OCI-LY3 (cell line): ENCODE data around the gene PAK5.

Source experiments
- EZH2phosphoT487 ChIP-seq: fragments of 200-600 bp; shearing (Covaris generic); IDR thresholded peaks from 2 replicates; pipeline ENCODE4 v1.6.1; 2018; ENCODE audit warnings: antibody characterized with exemption, mixed run types, low read depth
- TF ChIP-seq, protein P1 (sequence below): fragments of 200-600, 300-600 bp; sonication (generic); IDR thresholded peaks from 2 replicates; pipeline ENCODE4 v1.5.1; 2014; ENCODE audit warnings: antibody characterized with exemption, low read length, low read depth

DNA sequence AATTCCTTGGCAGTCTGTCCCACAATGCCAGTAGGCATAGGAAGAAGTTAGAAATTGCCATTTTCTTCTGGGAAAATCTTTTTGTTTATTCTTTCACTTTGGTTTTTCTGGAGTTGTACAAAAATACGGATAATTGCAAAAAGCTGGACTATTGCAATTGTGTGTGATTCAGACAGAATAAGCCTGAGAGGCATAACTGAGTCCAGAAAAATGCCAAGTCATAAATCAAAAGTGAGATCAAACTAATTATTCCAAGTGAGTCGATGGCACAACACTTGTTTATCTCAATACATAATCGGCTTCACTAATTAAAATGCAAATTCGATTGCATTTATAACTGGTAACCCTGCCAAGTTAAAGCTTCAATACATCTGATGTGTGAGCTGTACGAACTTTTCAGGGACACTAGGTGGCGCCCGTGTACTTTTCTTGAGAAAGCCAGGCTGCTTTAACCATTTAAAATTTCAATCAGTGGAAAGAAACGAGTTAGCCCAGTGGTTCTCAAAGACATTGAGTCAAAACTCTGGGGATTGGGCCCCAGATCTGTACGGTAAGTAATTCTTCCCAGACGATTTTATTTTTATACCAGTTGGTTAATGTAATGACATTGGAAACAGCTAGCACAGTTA lies 221.9 kb downstream of the PAK5 start:
- TF ChIP-seq, protein P1, sequence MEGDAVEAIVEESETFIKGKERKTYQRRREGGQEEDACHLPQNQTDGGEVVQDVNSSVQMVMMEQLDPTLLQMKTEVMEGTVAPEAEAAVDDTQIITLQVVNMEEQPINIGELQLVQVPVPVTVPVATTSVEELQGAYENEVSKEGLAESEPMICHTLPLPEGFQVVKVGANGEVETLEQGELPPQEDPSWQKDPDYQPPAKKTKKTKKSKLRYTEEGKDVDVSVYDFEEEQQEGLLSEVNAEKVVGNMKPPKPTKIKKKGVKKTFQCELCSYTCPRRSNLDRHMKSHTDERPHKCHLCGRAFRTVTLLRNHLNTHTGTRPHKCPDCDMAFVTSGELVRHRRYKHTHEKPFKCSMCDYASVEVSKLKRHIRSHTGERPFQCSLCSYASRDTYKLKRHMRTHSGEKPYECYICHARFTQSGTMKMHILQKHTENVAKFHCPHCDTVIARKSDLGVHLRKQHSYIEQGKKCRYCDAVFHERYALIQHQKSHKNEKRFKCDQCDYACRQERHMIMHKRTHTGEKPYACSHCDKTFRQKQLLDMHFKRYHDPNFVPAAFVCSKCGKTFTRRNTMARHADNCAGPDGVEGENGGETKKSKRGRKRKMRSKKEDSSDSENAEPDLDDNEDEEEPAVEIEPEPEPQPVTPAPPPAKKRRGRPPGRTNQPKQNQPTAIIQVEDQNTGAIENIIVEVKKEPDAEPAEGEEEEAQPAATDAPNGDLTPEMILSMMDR: peak; percentile 97
- TF ChIP-seq EZH2phosphoT487: no peak
